ENCODE data around the gene USP49.

Gene USP49

DNA sequence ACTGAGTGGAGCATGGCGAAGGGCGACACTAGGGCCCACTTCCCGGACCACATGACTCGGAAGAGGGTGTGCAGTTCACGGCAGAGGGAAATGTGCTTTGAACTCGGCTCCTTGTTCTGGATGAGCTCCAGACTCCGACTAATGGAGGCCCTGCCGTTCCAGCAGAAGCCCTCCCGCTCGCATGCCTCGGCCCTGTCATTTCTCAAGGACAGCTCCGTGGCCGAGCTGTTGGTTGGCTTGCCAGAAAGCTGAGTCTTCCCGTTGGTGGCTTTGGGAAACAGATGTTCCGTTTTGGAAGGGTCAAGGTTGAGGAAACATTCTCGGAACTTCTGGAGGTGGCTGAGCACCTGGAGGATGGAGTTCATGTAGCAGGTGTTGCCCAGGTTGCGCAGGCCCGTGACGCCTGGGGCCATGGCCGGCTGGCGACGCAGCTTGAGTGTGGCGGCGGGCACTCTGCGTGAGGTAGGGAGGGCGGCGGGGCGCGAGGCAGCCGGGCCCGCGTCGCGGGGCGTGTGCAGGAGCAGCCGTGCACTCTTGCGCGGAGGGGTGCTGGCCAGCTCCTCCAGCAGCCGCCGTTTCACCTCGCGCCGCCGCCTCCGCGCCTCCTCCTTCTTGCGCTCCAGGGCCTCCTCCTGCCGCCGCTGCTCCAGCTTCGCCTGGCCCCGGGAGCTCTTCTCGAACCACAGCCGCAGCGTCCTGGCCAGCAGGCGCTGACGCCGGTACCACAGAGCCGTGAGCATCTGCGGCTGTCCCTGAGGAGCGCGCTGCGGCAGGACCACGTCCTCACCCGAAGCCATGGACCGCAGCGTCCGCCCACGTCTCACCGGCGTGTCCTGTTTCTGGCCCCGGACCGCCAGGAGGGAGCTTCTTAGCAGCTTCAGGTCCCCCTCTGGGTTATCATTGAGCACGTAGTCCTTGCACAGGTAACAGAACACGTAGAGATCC, 89.1 kb downstream of the USP49 start:
- no peak for DNase-seq

DNA sequence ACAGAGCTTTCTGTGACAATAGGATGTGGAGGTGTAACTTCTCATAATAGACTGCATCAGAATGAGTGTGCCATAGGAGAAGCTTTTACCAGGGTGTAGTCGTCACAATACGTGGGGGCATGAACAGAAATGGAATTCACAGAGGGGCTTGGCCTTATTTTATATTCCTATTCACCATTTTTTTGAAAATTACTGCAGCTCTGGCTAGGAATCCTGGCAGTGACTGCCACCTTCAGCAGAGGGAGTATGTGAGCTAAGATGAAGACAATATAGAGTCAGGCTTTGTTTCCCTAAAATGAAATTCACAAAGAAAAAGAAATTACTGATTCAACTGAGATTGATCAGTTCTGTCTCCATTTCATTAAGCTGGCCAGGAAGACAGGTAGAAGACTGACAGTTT, 93.8 kb downstream of the USP49 start:
- peak; percentile 14 for DNase-seq

DNA sequence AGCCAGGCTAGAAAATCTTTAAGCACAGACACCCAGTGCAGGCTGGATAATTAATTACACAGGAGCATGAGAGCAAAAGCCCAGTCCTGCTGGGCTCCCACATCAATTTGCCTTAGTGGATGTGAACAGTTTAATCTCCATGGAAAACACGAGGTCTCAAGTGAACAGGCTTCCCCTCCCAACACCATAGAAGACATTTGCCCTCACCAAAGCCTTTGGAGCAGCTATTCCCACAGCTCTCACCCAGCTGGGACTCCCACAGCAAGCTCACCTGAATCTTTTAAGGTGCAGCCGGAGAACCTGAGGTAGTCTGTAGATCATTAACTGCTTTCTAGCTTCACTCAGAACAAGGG, 95.6 kb downstream of the USP49 start:
- DNase-seq = no peak

DNA sequence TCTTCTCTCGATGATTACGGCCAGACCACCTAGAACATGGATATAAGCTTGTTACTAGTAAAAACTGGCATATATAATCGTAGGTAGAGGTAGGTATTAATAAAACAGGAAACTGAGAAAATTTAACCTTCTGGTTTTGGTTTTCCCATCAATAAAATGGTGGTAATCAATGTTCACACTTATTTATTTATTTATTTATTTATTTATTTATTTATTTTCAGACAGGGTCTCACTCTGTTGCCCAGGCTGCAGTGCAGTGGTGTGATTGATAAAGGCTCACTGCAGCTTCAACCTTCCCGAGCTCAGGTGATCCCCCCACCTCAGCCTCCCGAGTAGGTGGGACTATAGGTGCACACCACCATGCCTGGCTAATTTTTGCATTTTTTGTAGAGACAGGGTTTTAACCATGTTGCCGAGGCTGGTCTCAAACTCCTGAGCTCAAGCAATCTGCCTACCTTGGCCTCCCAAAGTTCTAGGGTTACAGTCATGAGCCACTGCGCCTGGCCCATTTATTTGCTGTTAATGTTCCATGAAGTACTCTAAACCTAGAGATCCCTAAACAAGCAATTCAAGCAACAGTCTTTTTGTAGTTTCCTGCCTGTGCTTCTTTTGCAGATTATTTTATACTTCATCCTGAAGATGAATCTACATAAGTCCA, 96.1 kb downstream of the USP49 start:
- no peak for DNase-seq

DNA sequence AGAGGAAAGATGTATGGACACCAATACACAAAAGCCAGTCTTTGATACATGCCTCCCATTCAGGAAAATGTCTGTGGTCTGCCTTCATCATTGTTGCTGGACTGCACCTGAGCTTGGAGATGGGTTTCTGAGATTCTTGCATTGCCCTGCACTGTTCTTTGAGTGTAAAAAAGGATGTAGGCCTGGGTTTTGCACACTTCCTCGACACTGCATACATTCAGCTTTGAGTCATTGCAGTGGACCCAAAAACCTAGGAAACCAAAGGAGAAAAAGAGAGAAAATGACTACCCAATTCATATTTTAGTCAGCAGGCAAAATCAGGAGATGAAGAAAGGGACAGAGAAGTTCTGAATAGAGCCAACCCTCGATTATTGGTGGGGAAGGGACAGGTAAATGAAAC, 98.7 kb downstream of the USP49 start:
- no peak for DNase-seq

DNA sequence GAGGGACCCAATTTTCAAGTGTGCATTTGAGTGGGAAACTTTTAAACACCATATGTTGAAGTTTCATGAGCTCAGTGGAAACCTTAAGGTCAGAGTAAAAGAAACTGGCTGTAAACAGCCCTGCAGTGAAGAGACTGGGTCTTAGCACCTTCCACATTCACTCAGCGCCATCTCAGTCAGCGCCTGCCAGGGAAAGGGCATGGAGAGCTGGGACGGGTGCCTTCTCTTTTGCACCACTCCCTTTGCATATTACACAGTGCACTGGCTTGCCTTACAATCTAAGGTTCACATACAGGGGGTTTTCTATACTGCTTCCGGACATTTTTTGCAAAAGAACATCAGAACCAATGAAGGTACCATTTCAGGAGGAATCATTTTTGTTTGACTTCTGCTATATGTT, 103.2 kb downstream of the USP49 start:
- DNase-seq = no peak

DNA sequence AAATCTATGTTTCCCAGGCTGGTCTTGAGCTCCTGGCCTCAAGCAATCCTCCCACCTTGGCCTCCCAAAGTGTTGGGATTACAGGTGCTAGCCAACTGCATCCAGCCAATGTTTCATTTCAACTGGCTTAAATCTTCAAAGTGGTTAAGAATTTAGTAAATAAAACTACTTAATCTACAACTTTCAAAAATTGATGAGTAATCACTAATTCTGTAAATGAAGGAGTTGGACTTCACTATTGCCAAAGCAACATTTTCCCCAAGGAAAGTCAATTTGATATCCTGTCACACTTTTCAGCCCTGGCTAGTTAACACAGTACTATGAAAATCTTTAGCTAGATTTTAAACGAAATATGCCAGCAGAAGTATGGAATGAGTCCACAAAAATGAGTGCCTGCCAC, 103.9 kb downstream of the USP49 start:
- no peak for DNase-seq

DNA sequence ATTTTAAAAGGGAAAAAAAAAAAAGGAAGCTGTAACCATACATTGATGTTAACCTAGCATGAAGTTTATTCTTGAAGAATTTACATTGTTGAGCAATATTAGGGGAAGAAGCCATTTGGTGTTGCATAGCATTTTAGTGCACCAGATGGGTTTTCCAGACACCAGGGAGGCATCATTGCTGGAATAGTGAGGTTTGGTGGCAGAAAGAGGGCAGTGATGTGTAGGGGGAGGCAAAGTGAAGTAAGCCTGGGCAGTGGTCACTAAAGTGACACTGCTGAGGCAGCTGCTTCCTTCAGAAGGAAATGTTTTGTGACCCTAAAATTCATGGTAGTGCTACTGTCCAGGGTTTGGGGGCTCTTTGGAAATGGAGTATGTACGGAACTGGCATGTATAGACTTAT, 105.1 kb downstream of the USP49 start:
- DNase-seq = no peak

DNA sequence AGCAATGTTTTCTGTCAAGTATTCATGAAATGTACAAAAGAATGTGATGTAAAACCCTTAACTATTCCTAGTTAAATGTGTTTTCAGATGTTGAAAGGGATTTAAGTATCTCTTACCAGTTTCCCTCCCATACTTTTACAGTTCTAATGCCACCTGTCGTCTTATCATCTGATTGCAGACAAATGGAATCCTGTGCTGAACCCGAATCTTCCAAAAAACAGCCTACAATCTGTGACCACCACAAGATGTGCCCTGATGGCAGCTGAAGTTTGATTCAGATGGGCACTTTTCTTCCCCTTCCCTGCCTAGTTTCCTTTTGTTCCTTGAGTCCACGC, 105.8 kb downstream of the USP49 start:
- DNase-seq = no peak

DNA sequence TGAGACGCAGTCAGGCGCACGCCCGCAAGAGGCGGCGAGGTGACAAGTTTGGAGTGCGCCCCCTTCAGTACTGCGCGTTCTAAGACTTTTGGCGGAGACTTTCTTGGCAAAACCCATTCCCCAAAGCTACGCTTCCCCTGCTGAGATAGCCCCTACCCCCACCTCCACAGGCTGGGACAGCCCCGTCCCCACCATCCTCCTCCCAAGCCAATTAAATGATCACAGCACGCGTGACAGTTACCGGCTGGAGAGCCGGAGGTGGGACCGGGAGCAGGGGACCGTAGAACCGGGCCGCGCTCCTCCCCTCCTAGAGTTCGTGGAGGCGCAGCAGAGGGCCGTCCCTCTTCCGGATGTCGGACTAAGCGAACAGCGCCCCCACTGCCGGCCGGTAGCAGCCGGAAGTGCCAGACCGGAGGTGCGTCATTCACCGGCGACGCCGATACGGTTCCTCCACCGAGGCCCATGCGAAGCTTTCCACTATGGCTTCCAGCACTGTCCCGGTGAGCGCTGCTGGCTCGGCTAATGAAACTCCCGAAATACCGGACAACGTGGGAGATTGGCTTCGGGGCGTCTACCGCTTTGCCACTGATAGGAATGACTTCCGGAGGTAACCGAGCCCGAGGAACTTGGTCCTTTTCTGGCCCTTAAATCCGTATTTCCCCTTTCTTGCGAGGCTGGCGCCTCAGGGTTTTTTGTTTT, 107.8 kb downstream of the USP49 start, which contains the start of gene TOMM6:
Gene TOMM6 (plus strand): TSS at position 476 of the 699 bp plus-strand sequence. CDS start 4 bp downstream, at position 480.
- peak; percentile 98 for DNase-seq

DNA sequence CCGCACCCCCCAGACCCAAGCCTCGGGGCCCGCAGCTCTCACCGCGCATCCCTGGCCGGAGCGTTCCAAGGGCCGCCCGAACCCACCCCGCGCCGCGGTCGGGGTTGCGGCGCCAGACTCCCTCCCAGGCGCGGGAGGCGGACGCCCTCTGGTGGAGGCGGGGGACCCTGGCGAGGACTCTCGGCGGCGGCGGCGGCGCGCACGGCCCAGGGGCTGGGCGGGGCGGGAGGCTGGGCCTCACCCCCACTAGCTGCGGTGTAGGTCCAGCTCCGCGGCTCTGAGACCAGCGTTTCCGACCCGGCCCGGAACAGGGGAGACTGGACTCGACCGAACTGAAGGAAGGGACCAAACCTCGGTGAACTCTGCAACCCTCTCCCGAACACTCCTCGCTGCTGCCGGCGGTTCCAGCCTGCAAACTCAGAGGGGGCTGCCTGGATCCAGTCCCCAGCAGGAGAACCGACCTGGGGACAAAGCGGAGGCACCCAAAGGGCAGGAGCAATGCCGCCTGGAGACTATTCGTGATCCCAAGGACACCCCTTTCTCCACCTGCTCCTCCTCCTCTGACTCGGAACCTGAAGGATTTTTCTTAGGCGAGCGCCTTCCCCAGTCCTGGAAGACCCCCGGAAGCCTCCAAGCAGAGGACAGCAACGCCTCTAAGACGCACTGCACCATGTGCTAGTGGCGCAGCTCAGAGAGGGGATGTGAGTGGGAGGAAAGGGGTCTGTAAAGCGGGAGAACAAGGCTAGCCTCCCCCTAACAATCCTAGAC, 108.5 kb downstream of the USP49 start:
- DNase-seq = peak; percentile 95

DNA sequence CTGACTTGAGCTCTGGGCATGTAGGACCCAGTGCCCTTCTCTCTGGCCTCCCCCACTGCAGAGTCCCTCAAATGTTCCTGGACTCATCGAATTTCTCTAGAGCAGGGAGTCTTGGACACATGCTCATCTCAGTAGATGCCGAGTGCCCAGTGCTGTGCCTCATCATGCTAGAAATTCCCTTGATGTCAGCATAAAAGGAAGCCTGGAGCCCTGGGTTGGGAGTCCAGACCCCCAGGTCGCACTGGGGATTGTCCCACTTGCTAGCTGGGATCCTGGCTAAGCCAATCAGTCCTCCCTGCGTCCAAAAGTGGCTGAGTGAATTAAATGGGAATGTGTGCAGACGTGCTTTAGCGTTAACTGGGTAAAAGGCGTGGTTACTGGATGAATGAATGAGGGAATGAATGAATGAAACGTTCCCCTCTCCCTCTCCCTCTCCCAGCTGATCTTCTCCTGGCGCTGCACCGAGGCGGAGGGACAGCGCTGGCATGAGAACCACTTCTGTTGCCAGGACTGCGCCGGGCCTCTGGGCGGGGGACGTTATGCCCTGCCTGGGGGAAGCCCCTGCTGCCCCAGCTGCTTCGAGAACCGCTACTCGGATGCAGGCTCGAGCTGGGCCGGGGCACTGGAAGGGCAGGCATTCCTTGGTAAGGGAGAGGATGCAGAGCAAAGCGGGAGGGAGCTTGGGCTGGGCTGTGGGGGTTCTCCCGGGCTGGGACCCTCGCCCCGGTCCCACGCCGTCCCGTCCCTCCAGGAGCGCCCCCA, 109.3 kb downstream of the USP49 start:
- DNase-seq = no peak

DNA sequence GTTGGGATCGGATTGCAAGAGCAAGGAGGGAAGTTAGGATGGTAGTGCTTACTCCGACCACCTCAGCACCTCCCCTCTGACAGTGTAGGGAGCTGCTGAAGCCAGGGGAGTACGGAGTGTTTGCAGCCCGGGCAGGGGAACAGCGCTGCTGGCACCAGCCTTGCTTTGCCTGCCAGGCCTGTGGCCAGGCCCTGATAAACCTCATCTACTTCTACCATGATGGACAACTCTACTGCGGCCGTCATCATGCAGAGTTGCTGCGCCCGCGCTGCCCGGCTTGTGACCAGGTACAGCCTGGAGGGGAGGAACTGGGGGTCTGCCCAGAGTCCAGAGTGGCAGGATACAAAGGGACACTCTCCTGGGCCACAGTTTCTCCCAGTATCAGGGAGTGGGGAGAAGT, 109.9 kb downstream of the USP49 start:
- DNase-seq = no peak

DNA sequence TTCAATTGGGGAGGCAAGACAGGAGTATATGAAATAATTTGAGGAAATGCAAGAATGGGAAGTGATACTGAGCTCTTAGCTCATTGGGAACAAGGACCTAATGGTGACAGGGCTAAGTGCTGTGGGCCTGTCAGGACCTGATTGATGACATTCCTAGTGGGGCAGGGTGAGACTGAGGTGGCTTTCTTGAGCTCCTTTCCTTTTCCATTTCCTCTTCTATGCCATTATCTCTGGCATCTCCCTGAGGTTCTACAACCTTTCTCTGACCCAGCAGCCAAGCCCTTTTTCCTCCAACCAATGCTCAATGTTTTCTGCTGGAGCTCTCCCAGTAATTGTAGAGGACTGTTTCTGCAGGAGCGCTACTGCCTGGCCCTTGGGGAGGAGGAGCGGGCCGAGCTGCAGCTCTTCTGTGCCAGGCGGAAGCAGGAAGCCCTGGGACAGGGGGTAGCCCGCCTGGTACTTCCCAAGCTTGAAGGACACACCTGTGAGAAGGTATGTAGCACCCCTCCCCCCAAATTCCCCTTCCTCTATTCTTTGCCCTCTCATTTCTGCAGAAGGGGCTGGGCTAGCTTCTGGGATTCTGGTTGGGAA, 110.5 kb downstream of the USP49 start:
- no peak for DNase-seq

DNA sequence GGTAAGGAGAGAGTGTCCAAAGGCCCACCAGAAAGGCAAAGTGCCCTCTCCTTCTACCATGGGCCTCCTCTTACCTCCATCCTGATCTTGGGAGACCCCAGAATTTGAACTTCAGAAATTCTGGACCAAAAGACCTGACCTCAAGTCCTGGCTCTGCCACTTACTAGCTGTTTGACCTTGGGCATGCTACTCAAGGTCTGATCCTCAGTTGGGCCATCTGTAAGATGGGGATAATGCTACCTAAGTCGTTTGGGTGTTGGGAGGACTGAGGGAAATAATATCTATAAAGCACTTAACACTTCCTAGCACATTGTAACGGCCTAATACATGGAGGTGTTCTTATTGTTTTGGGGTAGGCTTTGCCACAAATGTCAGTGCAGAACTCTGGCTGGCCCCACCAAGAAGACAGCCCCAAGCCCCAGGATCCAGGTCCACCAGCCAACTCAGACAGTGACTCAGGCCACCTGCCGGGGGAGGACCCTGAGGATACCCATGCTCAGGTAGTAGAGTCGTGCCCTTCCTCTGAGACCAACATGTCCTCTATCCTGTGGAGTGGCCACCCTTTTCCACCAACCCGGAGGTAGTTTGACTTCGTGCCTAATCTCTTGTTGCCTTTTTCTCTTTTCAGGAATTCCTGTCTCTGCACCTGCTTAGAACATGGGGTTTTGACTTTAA, 111.9 kb downstream of the USP49 start:
- DNase-seq = no peak

DNA sequence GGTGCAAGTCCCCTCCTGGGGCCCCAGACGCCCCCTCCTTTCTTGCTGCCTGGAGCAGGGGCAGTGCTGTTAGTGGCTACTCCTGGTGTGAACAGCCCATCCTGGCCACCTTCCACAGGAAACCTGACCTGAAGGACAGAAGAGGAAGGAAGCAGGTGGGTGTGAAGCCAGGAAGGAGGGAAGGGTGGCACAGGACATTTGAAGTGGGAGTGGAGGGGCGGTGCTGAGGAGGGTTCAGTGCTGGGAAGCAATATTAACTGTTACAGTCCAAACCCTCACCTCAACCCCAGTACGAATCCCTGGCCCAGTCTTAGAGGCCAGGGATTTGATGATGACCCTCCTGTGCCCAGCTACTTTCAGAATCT, 113.8 kb downstream of the USP49 start:
- no peak for DNase-seq

DNA sequence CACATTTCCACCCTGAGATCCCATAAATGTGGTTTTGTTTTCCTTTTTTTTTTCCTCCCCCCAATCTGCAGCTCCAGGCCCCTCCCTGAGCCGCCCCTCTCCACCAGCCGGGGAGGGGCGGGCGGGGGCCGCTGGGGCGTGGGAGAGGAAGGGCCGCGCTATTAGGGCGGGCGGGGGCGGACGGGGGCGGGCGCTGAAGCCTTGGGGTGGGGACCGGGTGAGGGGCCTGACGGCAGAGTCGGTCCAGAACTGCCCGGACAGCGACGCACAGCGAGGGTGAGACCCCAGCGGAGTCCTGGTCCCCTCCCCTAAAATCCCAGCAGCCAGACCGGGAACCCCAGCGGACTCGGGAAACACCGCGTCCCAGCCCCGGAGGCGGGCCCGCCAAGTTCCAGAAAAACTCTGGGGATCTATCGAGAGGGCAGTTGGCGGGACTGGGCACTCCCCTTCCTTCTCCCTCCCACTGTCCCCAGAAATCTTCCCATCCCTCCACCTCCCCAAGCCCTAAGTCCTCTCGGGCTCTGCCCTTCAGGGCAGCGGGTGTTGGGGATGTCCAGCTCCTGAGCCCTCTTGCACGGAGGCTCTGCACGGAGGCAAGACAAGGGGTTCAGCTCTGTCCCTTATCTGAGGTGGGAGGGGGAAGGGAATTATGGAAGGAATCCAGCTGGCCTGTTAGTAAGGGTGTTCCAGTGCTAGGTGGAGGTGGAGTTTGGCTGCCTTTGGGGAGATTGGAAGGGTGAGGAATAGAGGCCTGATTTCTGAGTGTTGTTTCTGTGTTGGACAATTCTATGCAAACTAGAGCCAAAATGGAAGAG, 114.4 kb downstream of the USP49 start, which contains the start of gene PRICKLE4:
Gene PRICKLE4 (plus strand): TSS at position 232 of the 815 bp plus-strand sequence. CDS start 2,692 bp downstream, outside the sequence.
- peak; percentile 54 for DNase-seq

DNA sequence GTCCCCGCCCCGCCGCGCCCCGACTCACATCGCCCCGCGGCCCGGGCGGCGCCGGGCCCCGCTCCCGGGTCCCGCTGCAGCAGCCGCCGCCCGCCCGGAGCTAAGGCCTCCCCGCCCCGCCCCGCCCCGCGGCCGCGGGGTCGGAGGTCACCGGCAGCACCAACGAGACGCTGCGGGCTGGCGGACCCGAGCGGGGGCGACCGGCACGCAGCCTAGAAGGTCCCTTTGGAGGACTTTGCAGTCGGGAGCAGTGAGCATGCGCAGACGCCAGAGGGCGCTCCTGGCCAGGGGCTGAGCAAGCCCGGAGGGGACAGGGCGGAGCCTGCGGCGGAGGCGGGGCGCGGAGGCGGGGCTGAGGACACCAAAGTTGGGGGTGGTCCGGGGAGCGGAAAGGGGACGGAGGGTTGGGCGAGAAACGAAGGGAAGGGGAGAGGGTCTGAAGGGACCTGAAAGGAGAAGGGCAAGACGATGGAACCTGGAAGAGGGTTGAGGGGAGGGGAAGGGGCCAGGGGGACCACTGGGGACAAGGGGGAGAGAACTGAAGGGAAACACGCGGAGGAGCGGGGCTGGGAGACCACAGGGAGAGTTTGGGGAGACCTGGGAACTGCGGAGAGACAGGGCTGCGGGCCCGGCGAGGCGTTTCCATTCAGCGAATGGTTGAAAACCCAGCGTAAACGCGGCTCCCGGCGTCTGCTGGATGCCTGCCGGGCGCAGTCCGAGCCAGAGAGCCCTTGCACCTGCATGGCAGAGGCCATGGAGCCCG, 115.2 kb downstream of the USP49 start, which contains the start of gene FRS3:
Gene FRS3 (minus strand): TSS at position 113 of the 763 bp plus-strand sequence. CDS start 2,913 bp downstream, outside the sequence.
- peak; percentile 99 for DNase-seq

DNA sequence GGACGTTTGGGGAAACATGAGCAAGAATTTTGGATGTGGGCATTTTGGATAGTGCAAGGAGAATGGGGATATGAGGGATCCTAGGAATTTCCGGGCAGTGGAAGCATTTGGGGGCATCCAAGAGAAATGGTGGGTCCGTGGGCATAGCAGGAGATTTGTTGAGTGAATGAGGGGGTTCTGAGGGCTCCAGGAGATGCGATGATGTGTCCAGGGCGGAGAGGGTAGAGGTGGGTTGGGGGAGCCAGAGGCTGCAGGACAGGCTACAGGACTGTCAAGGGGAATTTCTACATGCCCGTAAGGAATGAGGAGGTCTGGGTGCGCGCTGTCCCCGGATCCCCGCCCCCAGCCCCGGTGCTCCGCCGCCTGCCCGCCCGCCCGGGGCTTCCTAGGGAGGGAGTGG, 115.8 kb downstream of the USP49 start:
- DNase-seq = no peak
